GM13977 (cell line): ENCODE data around the gene HPGD.

Experiments used
- DNase-seq: peaks from one replicate; pipeline ENCODE4 v3.0.0; 2012; ENCODE audit warnings: low spot score
- in situ Hi-C: fragments of 300-500 bp; cut with MboI; formaldehyde crosslinking; loops from one replicate; pipeline ENCODE4 v1.12.0; 2022; ENCODE audit warnings: low sequenced_read_pairs, low pct_unique_long_range_greater_than_20kb, mixed read lengths, inconsistent platforms; ENCODE audit not compliant: unreplicated experiment
- TF ChIP-seq, protein P1 (sequence below): IDR thresholded peaks from 2 replicates; pipeline ENCODE4 v1.5.1; 2012; ENCODE audit warnings: mild to moderate bottlenecking, control low read depth; ENCODE audit not compliant: insufficient read depth; ENCODE audit errors: extremely low read depth, missing control alignments

Gene HPGD

DNA sequence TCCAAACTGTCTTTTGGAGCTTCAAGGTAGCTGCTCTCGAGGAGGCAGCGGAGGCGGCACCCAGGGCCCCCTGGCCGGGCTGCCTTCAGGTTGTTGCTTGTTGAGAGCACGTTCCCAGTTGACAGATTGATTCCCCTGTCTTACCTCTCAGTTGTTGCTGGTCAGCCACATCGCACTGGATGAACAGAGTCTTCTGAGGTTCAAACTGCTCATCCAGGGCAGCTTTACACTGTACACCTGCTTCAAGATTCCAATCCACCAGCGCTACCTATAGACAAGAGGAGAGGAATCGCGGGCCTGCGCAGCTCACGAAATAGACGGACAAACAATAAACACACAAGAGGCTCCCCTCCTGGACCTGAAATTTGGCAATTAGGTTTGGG is 497 bp downstream of the HPGD start:
- DNase-seq: no peak
- in situ Hi-C loops: no loop called here
- TF ChIP-seq, protein P1, sequence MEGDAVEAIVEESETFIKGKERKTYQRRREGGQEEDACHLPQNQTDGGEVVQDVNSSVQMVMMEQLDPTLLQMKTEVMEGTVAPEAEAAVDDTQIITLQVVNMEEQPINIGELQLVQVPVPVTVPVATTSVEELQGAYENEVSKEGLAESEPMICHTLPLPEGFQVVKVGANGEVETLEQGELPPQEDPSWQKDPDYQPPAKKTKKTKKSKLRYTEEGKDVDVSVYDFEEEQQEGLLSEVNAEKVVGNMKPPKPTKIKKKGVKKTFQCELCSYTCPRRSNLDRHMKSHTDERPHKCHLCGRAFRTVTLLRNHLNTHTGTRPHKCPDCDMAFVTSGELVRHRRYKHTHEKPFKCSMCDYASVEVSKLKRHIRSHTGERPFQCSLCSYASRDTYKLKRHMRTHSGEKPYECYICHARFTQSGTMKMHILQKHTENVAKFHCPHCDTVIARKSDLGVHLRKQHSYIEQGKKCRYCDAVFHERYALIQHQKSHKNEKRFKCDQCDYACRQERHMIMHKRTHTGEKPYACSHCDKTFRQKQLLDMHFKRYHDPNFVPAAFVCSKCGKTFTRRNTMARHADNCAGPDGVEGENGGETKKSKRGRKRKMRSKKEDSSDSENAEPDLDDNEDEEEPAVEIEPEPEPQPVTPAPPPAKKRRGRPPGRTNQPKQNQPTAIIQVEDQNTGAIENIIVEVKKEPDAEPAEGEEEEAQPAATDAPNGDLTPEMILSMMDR: no peak

- TF ChIP-seq, protein P1: no peak
- in situ Hi-C loops: no loop called here
- no peak for DNase-seq
Observed at GRCh38 chr4:174520660-174521059, 1.6 kb downstream of the HPGD start.

- no peak for DNase-seq
- TF ChIP-seq, protein P1: no peak
- in situ Hi-C loops: no loop called here
Observed at GRCh38 chr4:174517502-174518445, 4.5 kb downstream of the HPGD start.

DNA sequence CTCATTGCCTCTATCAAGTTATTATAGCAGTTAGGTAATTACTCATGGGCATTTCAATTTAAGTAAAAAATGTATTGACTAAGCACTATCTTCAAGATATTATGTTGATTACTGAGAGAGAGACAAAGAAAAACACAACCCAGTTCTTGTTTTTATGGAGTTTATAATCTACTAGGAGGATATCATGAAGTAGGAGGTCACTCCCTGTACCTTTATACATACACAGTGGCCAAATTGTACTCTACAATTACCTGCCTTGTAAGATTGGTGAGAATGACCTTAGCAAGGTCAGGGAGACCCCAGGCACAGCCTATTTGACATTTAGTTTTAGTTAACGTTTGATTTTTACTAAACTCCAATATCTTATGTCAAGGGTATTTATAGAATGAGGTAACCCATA is 5.5 kb downstream of the HPGD start:
- in situ Hi-C loops: no loop called here
- DNase-seq: no peak
- TF ChIP-seq, protein P1: no peak

DNA sequence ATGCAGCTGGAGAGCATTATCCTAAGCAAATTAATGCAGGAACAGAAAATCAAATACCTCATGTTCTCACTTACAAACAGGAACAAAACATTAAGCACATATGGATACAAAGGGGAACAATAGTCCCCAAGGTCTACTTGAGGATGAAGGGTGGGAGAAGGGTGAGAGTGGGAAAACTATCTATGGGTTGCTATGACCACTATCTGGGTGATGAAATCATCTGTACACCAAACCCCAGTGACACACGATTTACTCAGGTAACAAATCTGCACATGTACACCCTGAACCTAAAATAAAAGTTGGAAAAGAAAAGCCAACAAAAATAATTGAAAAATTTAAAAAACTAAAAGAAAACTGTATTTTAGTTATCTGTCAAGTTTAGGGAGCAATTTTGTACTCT is 5.9 kb downstream of the HPGD start:
- TF ChIP-seq, protein P1: no peak
- in situ Hi-C loops: no loop called here
- DNase-seq: no peak

DNA sequence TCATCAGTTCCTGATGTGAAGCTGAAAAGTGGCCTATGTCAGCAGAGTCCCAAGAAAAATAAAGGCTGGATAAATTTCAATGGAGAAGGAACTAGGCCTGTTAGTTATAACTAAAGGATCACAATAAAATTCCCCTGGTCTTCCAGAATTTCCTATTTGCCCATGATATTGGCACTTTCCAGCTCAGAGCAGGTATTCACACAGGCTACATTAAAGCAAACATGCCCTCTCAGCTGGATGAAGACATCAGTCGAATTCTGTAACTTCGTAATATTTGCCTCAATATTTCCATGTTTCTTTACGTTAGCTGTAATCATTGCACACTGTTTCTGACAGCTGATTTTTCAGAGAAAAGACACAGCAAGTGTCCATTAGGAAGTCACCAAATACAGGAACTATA is 9.5 kb downstream of the HPGD start:
- DNase-seq: no peak
- in situ Hi-C loops: no loop called here
- TF ChIP-seq, protein P1: no peak
